Posterior vena cava (tissue), 2 donors: ENCODE results near the gene HOXA4. TPM values are rescaled to one million over a fixed set of nuclear protein-coding genes. Genes with fewer than 3 reads are reported as not detected.

Source experiments
- DNase-seq: peaks from one replicate; pipeline ENCODE4 v3.0.0-alpha.2; 2020; ENCODE audit warnings: low spot score
- intact Hi-C, 2 donors: fragments of 100-400 bp; cut with DNase I; formaldehyde crosslinking; loops; one replicate each; pipeline versions ENCODE4 v1.14.1 to v1.14.2; 2022 to 2023
- total RNA-seq, 2 donors: library from RNA; stranded (reverse); fragmentation: NEBNext Ultra II Directional; extraction: Animal tissue kit (Norgen Biotek cat#: 25700); gene quantifications; one replicate each; pipeline ENCODE4 v1.2.1, GENCODE V29; 2021
- donor health status: DM: yes; HTN: yes; CAD: no.
- donor health status: DM: yes; HTN: yes; CAD: no.

Gene HOXA4
- total RNA-seq, 2 donors from 2014 or later = 6.2 to 9.5 TPM

DNA sequence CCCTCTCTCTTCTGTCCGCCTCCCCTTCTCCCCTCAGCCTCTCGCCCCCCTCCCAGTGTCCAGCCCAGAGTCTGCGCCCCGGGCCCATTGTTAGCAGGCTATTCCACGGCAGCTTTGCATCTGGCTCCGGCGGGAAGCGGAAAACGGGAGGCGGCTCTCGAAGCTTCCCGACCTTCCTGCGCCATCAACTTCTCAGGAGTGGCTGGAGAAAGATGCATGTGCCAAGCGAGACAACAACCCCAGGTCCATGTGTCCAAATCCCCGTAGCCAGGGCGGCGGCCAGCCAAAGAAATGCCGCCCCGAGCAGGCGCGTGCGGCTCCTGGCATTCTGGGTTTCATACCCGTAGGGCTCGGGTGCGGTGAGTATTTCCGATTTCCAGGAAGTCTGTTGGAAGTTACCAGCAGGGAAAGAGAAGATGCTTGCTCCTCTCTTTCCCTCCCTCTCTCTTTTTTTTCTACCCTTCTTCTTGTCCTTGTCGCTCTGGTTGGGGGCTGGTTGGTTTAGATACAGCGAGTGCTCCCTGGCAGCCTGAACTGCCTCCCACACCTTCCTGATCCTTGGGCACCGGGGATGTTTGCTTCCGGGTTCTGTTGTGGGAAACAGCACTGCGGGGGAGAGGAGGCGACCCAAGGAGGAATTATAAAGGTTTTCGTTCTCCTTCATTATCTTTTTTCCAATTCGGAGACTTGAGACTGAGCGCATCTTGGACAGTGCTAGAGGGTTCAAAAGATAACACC, 26.9 kb downstream of the HOXA4 start:
- no peak for DNase-seq
- intact Hi-C loops = no loop called here

GRCh38 chr7:27102581-27103442, 27.7 kb downstream of the HOXA4 start, which contains the start of gene HOXA2:
Gene HOXA2 (minus strand): TSS chr7:27102683. CDS start chr7:27102500, 183 bp downstream.
- intact Hi-C loops = no loop called here
- no peak for DNase-seq

GRCh38 chr7:27101957-27102580, 28.5 kb downstream of the HOXA4 start:
- intact Hi-C loops = no loop called here
- DNase-seq = no peak

- no peak for DNase-seq
- intact Hi-C loops = no loop called here
These were observed 29.2 kb downstream of the HOXA4 start for GRCh38 chr7:27101171-27101956.

DNA sequence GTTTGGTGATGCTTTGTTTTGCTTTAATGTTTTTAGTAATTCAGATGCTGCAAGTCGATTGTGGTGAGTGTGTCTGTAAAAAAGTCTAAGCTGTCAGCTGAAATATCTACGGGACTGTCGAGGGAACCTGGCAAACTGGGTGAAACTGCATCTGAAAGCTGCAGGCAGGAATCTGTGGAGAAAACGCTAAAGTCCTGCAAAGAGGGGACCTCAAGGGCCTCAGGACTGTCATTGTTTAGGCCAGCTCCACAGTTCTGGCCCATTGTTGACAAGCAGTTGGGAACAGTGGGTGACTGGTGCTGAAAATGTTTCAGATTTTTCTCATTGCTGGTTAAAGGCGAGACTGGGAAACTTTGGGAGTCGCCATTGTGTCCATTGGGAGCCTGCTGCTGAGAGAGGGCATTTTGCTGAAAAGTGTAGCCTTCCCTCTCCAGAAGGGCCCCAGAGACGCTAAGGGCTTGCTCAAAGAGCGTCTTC, 29.8 kb downstream of the HOXA4 start:
- no peak for DNase-seq
- intact Hi-C loops = no loop called here

DNA sequence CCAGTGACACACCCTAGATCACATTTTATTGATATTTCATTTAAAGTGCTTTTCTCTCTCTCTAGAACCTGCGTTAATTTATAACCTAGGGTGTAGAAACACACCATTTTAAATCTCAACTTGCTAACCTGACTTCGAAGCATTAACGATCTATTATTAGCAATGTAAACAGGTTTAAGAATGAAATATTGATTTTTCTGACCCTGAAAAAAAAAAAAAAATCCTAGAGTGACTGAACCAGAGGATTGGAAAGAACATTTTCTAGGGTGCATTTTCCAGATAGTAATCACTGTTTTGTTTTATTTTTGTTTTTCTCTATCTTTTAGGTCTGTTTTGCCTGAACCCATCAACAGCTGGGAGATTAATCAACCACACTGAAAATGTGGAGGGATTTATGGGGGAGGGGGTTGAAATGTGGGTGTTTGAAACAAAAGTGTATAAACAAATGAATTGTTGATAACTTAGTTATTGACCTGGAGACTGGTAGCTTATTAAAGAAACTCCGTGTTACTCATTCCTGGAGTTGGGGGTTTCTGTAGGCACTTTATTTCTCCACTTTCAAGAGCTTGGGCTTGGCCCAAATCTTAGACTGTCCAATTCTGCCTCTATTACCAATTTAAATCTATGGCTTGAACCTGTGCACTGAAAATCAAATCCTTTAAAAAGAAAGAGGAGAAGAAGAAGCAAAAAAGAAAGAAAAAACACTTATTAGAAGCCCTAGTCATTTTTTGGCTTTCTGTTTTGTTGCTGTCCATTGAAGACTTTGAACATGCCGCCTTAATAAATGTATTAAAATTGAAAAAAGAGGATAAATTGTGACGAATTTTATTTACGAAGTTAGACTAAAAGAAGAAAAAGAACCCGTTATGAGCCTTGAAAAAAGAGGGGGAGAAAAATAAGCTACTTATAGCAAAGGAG, 30.8 kb downstream of the HOXA4 start:
- intact Hi-C loops = loop anchor here (1.0 to 10.0 kb wide), 3 partner anchors 65 to 248 kb away; no protein-coding TSS in a partner anchor
- DNase-seq = no peak

DNA sequence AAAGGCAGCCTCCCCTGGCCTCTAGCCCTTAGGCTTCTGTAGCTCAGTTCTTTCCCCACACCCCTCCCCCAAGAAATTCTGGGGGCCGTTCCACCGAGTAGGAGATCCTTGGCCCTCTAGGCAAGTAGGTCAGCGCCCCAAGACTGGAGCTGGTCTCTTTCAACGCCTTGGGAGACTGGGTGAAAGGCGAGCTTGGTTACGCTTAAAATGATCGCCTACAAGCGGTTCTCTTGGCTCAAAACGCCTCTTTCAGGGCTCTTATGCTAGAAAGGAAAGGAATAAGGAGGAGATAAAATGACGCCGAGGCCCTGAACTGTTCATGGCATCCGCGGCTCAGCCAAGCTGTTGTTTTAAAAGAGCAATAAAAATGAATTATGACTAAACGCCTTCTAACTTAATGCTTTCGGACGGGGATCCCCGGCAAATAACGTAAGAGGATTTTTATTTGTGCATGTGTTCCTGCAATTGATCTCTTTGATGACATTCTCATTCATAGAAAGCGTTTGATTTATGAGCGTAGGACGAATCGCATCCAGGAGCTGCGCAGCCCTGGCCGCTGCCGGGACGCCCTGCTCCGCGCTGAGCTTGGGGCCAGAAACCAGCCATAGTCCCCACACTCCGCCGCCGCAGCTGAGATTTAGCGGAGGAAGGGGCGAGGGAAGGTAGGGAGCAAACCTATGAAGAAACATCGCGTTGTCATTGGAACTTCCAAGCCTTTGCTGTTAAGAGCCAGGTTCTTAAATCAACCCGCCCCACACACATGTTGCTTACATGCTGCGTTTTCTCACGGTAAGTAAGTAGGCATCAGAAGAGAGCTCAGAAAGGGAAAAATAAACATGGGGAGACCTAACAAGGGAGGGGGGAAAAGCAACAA, 31.7 kb downstream of the HOXA4 start:
- intact Hi-C loops = loop anchor here (1.0 to 10.0 kb wide), 3 partner anchors 64 to 248 kb away; no protein-coding TSS in a partner anchor

GRCh38 chr7:27097686-27098577, 32.6 kb downstream of the HOXA4 start:
- intact Hi-C loops = loop anchor here in 1 of 2 donors (5.0 to 10.0 kb wide), 2 partner anchors 63 to 241 kb away; no protein-coding TSS in a partner anchor
- DNase-seq = peak; percentile 83

More for the DNA sequence above, 31.7 kb downstream of the HOXA4 start:
- DNase-seq = no peak

- intact Hi-C loops = loop anchor here in 1 of 2 donors (5.0 to 10.0 kb wide), 2 partner anchors 62 to 240 kb away; no protein-coding TSS in a partner anchor
- peak; percentile 85 for DNase-seq
These were observed 33.6 kb downstream of the HOXA4 start for GRCh38 chr7:27096768-27097514.

DNA sequence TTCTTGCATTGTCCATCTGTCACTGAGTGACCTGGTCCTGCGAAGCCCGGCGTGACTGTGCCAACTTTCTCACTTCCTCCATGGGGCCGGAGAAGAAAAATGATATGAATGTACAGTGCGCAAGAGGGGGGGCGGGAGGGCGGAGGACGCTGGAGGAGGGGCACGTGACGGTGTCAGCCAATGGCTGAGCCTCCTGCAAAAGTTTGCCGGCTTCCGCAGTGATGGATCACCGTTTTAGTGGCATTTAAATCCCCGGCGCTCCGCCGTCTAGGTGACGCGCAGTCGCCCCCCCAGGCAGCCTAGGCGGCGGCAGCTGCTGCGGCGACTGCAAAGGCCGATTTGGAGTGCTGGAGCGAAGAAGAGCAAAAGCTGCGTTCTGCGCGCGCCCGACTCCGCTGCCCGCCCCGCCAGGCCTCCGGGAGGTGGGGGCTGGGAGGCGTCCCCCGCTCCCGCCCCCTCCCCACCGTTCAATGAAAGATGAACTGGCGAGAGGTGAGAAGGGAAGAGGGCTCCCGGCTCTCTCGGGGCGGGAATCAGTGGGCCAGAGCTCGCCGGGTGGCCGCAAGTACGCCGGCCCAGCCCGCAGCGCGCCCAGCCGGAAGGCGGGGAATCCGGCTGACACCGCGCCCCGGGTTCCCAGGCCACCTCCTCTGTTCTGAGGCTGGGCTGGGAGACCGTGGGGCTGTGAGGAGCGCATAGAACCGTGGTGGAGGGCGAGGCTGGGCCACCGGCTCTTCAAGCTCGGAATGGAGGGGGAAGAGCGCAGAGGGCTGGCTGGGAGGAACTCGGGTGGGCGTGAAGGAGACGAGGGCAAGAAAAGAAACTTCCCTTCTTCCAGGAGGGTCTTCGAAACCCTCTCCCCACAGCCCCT, 34.4 kb downstream of the HOXA4 start, which contains the start of gene HOXA1:
TSS of gene HOXA1 (minus strand) at position 104 of the 871 bp plus-strand sequence. CDS start at position 16, 88 bp downstream.
- intact Hi-C loops = loop anchor here in 1 of 2 donors (5.0 to 10.0 kb wide), 2 partner anchors 61 to 239 kb away; no protein-coding TSS in a partner anchor
- peak; percentile 96 for DNase-seq

- intact Hi-C loops = loop anchor here in 1 of 2 donors (5.0 to 10.0 kb wide), 2 partner anchors 60 to 238 kb away; no protein-coding TSS in a partner anchor
- DNase-seq = no peak
These were observed 35.3 kb downstream of the HOXA4 start for GRCh38 chr7:27095050-27095896.

- intact Hi-C loops = loop anchor here in 1 of 2 donors (5.0 to 10.0 kb wide), 2 partner anchors 60 to 237 kb away; no protein-coding TSS in a partner anchor
These were observed 36.1 kb downstream of the HOXA4 start for GRCh38 chr7:27094304-27095049.

More at GRCh38 chr7:27094304-27095049, 36.1 kb downstream of the HOXA4 start:
- no peak for DNase-seq
